HTERT RPE-1 (cell line): ENCODE data around the gene CDC42BPB.

Experiments used
- in situ Hi-C: fragments of 300-500 bp; cut with MboI; formaldehyde crosslinking; loops from 4 replicates; pipeline ENCODE4 v1.14.3; 2020; ENCODE audit warnings: low sequenced_read_pairs

The CDC42BPB gene

GRCh38 chr14:102920273-102920997, 136.9 kb downstream of the CDC42BPB start:
- in situ Hi-C loops, result no loop called here

- in situ Hi-C loops, result no loop called here
These were observed 138.9 kb downstream of the CDC42BPB start for GRCh38 chr14:102918438-102918837.

GRCh38 chr14:102917469-102918211, 139.7 kb downstream of the CDC42BPB start:
- in situ Hi-C loops, result no loop called here

- in situ Hi-C loops, result no loop called here
These were observed 140.3 kb downstream of the CDC42BPB start for GRCh38 chr14:102917056-102917385.

DNA sequence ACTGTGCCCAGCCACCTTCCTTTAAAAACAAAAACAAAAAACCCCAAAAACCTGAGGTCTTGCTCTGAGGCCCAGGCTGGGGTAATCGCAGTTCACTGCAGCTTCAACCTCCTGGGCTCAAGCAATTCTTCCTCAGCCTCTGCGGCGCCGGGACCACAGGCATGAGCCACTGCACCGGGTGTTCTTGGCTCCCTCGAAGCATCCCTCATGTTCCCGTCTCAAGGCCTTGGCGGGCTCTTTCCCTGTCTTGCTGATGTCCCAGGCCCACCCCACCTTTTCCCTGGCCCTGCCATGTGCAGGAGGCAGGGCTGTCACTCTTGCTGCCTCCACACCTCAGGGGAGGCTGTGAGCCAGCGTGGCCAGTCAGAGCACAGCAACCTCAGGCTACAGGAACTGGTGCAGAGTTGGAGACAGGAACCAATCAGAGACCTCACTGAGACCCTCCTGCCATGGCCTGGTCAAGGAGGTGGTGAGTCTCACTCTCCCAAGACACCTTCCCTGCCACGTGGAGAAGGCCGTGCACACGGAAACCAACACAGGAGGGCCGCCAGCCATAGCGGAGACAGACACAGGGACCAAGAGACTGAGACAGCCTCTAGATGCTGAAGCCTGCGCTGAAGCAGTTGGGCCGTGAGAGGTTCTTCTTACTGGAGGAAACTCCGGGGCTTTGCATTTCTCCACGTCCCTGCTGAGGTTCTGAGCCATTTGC, 140.8 kb downstream of the CDC42BPB start:
- in situ Hi-C loops, result no loop called here

GRCh38 chr14:102915292-102916110, 141.8 kb downstream of the CDC42BPB start:
- in situ Hi-C loops, result no loop called here

DNA sequence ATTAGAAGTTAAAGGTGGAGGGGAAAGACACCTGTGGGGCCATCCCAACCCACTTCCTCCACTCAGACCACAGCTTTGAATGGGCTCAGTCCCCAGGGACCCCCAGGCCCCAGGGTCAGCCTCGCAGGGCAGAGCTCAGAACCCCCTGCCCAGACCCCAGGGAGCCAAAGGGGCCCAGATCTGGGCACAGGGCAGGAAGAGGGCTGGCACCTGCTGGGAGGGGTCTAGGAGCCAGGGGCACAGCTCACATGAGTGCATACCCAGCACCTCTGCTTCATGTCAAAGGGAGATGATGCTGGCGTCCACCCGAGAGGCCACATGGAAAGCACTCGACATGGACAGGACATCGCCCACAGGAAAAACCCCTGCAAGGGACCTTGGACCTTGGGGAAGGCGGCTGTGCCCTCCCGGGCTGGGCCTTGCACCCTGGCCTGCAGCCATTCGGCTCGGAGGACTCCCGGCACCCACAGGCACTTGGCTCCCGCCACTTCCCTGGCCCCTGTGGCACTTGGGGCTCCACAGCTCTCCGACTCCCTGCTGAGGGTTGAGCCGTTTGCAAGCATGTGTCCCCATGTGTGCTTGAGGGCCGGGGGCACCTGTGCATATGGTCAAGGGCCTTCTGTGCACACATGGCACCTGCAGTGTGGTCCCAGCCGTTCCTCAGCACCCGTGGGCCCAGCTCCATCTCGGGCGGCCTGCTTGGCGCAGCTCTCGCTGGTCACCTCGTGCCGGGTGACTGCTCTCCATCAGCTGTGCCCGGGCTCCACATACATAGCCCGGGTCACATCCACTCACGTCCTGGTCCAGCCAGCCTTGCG, 142.7 kb downstream of the CDC42BPB start:
- in situ Hi-C loops, result no loop called here

DNA sequence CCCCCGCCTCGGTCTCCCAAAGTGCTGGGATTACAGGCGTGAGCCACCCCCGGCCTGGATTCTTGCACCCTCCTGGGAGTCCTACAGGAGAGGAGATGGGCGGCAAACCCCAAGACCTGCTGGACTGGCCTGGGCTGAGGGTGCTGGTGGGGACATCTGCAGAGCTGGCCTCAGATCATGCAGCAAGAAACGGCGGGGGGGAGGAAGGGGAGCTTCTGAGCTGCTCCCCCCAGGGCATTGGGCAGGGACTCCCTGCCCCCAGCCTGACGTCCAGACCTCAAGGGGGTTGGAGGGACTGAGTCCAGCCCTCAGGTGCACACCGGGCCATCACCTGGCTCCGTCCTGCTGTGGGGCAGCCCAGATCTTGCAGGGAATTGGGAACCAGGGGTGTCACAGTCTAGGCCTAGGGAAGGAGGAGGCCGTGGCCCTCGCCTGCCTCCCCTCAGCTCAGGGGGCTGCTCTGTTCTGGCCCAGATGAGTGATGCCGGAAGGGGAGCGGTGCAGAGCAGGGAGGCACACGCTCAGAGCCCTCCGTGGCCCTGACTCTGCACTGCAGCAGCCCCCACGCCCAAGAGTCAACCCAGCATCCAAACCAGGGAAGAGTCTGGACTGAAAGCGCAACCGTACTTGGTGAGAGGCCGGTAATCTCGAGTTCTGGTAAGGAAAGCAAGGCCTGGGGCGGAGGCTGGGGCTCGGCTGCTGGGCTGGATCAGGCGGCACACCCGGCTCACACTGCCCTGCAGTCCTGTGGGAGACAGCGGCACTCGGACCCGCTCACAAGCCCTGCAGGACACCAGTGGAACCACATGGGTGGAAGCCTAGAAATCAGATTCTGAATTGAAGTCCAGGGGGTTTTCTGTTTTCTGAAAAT, 143.8 kb downstream of the CDC42BPB start:
- in situ Hi-C loops, result no loop called here

DNA sequence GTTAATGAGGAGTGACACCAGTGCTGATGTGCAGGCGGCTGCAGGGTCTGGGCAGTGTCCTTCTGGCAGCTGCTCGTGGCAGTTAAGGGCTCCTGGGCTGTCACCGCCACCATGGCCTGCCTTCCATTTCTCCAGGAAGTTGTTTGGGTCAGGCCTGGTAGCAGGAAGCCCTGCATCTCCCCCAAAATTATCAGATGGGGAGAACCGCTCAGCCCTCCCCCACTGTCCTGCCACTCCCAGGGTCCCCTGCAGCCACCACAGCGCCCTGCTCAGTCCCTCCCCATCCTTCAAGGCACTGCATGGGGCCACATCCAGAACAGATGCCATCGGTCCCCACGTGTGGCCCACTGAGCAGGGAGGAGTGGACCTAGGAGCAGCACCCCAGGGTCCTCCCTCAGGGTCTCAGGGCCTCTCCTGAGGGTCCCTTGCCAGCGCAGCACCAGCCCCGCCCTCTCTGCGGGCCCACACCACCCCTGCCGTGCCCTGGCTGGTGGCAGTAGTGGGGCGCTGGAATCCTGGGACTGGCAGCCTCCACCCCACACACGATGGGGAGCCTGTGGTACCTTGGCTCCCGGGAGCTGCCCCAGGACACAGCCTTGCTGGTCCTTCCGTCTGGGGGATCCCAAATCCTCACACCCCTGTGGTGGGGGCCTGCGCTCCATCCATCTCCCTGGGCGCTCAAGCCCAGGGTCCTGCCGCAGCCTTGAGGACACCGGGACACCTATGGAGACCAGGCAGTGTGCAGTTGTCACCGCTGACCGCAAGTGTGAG, 145.2 kb downstream of the CDC42BPB start:
- in situ Hi-C loops, result no loop called here

GRCh38 chr14:102911541-102911951, 145.8 kb downstream of the CDC42BPB start:
- in situ Hi-C loops, result no loop called here

DNA sequence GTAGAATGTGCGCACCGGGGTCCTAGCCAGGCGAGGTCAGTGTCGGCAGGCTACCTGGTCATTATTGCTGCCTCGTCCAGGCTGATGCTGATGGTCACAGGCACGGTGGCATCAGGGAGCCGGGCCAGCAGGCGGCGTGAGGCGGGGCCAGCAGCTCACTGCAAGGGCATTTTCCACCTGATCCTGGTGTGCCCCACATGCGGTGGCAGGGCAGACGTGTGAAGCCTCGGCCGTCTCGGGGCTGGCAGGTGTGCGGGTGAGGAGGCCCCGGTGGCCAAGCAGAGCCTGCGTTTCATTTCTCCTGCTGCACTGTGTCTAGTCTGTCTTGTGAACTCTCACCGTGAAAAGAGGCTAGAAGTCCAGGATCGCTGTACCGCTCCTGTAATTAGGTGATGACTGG, 146.9 kb downstream of the CDC42BPB start:
- in situ Hi-C loops, result no loop called here

DNA sequence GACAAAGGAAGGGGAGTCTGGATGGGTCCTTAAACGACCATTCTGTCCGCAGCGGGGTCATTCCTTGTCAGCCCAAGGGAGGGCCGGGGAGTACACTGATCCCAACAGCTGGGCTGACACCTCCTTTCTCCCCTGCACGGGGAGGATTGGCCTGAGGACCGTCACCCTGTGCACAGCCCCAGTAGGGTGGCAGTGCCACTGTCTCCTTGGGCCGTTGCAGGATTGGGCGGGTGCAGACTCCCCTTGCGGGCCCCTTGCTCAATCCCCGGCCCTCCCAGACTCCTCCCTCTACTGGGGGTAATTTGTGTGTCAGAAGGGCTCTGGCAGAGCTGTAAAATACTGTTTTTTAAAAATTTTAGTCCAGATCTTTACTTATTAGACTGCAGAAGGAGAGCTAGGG, 147.4 kb downstream of the CDC42BPB start:
- in situ Hi-C loops, result no loop called here

DNA sequence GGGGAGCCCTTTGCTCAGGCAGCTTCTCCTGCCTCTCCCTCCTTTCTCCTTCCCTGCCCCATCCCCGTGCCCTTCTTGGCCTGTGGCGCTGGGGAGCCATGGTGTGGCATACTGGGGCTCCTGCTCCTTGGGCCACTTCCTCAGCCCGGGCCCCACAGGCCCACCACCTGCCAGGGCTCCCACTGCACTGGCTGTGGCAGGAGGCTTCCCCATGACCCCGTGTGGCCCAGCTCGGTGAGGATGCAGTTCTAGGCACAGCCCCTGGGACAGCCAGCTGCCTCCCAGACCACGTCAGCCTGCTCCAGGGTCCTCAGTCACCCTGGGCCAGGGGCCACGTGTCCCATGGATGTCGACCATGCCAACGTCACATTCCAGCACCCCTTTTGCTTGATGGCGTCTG, 147.9 kb downstream of the CDC42BPB start:
- in situ Hi-C loops, result no loop called here

GRCh38 chr14:102908766-102909455, 148.4 kb downstream of the CDC42BPB start:
- in situ Hi-C loops, result no loop called here

- in situ Hi-C loops, result no loop called here
These were observed 149.2 kb downstream of the CDC42BPB start for GRCh38 chr14:102907980-102908730.

DNA sequence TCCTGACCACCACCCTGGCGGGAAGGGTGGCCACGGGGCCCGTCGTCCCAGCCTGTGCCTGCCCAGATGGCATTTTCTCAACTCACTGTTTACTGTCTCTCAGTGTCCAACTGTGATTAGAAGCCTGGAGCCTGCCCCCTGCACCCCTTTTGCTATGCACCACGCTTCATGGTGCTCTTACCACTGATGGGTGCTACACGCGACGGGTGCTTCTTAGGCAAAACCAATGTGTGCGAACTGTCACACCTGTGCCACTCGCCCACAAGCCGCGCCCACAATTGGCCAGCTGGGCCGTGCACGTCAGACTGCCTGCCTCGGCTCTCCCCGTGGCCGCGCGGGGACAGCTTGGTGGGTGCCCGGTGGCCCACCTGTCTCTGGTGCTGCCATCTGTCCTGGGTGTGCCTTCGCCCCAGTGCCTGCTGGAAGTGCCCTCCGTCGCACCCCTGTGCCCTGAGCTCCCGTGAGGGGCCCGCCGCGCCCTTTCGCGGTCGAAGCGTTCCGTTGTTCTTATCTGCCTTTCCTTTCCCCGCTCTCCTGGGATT, 150.0 kb downstream of the CDC42BPB start:
- in situ Hi-C loops, result no loop called here
